A172 (cell line): Measurements from ENCODE around the gene MTR. TPM values are rescaled to one million over a fixed set of nuclear protein-coding genes. Genes with fewer than 3 reads are reported as not detected.
"Not testable (repeated sequence)": the region's sequence is repeated elsewhere in the genome, so short reads cannot be mapped to it uniquely, and the experiment has no call there.

ENCODE experiments used
- DNase-seq: peaks from one replicate; pipeline ENCODE4 v3.0.0-alpha.2; 2015; ENCODE audit warnings: low spot score
- total RNA-seq: library from RNA; depleted of rRNA; stranded (reverse); fragments of >200 nt; shearing (Covaris generic); gene quantifications from 2 replicates; pipeline ENCODE4 v1.2.3, GENCODE V29; 2014

MTR gene
- total RNA-seq, 1 experiment from 2014 or later: 34.4 TPM

- DNase-seq: peak; percentile 93
These were observed 110.0 kb downstream of the MTR start for GRCh38 chr1:236904892-236905741.

DNA sequence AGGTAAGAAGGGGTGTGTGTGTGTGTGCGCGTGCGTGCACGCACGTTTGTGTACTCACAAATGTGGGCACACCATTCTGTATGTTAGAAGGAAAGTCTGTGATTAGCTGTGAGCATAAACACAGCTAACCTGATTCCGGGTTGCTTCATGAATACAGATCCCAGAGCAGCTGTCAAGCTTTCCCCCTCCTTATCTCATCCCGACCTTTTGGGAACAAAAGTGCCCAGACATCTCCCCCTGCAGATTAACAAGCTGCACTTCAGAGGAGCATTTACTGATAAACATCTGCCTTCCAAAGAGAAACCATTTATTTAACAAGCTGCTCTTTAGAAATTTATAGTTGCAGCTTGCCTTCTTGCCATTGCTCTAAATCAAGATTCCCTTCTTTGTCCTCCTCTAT lies 112.1 kb downstream of the MTR start:
- DNase-seq: no peak

DNA sequence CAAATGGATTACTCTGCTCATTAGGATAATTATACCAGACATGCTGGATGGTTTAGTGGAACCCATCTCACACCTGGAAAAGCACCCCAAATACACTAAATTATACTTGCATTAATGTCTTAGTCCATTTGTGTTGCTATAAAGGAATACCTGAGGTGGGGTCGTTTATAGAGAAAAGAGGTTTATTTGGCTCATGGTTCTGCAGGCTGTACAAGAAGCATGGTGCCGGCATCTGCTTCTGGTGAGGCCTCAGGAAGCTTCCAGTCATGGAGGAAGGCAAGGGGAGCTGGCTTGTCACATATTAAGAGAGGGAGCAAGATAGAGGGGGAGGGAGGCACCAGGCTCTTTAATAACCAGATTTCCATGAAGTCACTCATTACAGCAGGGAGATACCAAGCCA lies 113.6 kb downstream of the MTR start:
- DNase-seq: no peak

DNA sequence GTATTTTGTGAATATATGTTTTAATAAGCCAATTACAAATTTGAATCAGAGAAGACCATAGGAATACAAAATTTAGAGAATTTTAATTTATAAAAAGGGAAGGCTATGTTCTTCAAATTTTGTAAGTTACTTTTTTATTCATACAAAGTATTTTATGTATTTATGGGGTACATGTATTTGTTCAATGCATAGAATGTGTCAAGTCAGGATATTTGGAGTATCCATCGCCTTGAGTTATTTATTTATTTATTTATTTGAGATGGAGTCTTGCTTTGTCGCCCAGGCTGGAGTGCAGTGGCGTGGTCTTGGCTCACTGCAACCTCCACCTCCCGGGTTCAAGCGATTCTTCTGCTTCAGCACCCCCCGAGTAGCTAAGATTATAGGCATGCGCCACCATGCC lies 116.0 kb downstream of the MTR start:
- not testable (repeated sequence) for DNase-seq

DNA sequence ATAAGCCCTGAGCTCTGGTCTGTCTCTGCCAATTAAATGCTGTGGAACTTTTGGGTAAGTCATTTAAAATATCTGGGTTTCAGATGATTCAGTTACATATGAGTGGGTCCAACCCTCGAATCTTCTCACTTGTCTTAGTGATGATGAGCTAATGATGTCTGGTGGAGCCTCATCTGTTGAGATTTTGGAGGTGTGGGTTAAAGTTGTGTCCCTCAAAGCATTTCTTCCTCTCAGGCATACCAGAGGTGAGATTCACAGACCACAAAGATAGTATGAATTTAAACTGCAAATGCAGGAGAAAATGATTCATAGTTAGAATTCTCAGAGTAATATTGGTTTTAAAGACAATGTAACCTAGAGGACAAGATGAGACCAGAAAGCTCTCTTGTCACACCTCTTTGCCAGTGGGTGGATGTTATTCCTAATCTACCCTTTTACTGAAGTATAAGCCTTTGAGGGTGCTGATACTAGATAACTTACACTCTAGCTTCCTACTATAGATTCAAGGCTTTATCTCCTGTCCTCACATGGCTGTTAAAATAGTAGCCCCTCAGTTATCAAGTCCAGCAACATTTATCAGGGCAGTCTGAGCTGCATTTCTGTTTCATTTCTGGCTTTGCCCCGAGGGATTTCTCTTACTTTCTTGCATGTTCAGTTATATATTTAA lies 118.4 kb downstream of the MTR start:
- DNase-seq: peak; percentile 43

- DNase-seq: no peak
These were observed 119.3 kb downstream of the MTR start for GRCh38 chr1:236914375-236914774.

GRCh38 chr1:236916131-236916800 lies 121.2 kb downstream of the MTR start:
- DNase-seq: no peak

DNA sequence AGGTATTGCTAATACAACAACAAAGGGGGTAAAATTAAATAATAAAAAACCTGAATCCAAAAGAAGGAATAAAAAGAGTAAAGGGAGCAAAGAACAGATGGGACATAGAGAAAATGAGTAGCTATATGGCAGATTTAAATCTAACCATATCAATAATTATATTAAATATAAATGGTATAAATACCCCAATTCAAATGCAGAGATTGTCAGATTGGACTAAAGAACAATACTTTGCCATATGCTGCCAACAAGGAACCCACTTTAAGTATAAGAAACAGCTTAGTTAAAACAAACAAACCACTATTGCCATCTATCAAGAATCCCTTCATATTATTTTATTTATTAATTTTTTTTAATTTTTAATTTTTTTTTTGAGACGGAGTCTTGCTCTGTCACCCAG lies 122.4 kb downstream of the MTR start:
- no peak for DNase-seq

DNA sequence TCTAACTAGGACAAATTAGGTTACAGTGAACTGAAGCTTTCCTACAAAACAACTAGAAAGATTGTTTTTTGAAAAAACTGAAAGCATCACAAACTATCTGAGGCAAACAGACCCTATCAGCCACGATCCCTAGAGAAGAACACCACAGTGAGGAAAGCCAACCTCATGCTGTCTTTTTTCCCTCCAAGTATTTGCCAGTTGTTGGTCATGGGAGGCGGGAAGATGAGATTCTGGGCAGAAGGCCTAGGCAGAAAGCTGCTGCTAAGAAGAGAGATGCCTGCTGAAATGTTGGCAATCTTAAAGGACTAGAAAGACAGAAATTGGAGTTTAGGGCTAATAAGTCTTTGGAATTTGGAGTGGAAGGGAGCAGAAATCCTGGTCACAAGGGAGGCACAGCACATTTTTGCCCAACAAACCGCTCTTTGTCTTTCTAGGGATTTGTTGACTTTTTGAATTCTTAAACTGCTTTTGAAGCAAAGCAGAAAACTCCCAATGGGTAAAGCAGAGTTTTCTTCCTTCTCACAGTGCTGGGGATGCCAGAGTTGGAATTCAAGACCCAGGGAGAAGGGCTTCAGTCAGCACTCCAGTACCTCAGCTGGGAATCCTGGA lies 125.3 kb downstream of the MTR start:
- DNase-seq: no peak

DNA sequence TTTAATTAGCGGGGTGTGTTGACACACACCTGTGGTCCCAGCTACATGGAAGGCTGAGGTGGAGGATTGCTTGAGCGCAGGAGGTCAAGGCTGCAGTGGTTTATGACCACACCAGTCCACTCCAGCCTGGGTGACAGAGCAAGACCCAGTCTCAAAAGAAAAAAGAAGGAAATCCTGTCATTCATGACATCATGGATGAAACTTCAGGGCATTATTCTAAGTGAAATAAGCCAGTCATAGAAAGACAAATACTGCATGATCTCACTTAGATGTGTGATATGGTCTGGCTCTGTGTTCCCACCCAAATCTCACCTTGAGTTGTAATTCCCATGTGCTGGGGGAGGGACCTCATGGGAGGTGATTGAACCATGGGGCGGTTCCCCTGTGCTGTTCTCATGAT lies 126.5 kb downstream of the MTR start:
- no peak for DNase-seq

GRCh38 chr1:236922190-236922589 lies 127.1 kb downstream of the MTR start:
- no peak for DNase-seq

- no peak for DNase-seq
These were observed 130.3 kb downstream of the MTR start for GRCh38 chr1:236925386-236925785.

- DNase-seq: no peak
These were observed 135.4 kb downstream of the MTR start for GRCh38 chr1:236930503-236930902.

DNA sequence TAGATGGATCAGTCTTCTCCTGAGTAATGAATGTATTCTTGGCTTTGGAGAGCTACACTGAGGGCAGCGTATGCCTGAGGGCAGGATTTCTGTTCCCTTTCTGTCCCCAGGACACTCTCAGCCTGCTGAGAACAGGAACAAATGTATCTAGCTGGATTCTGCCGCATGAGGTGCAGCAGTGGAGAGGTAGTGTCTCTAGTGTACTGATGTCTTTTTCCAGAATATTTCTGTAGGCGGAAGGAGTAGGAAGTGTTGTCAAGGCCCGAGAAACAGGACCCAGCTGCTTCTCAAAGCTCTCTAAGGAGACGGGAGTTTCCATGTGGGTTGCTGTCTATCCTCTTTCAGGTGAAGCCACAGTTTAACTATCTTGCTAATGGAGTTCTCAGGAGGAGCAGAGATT lies 143.7 kb downstream of the MTR start:
- no peak for DNase-seq

GRCh38 chr1:236942431-236942830 lies 147.3 kb downstream of the MTR start:
- no peak for DNase-seq

DNA sequence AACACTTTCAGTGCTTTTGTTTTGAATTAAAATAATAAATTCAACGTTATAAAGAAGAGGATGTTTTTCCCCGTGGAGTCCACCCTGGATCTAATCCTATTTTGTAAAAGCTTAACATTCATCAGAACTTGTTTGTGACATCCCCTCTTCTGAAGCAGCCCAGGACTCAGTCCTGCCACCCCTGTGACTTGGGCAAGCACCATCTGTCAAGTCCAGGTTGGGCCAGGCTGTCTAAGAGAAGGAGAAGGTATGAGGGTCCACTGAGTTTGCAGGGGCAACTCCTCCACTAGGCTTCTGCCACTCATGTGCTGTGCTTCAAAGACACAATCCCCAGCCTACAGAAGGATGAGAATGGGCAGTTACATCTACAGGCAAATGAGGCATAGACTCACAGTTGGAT lies 149.5 kb downstream of the MTR start:
- no peak for DNase-seq

- no peak for DNase-seq
These were observed 149.9 kb downstream of the MTR start for GRCh38 chr1:236945002-236945401.

GRCh38 chr1:236947794-236948193 lies 152.7 kb downstream of the MTR start:
- DNase-seq: no peak

DNA sequence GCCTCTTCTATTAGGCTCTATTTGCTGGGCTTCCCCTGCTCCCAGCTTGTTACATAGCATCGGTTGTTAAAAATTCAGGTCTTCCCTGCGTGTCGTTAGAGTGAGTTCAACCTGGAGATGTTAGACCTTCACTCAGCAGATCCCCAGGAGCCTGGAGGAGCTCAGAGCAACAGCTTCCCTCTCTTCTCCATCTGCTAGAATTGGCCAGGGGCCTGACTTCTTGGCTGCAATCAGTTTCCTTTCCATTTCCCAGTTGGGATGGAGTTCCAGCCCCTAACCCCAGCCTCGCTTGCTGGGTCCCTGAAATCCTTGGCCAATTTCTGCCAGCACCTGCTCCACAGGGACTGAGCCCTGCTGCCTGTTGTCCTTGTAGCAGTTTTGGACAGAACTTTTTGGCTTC lies 153.3 kb downstream of the MTR start:
- DNase-seq: no peak

DNA sequence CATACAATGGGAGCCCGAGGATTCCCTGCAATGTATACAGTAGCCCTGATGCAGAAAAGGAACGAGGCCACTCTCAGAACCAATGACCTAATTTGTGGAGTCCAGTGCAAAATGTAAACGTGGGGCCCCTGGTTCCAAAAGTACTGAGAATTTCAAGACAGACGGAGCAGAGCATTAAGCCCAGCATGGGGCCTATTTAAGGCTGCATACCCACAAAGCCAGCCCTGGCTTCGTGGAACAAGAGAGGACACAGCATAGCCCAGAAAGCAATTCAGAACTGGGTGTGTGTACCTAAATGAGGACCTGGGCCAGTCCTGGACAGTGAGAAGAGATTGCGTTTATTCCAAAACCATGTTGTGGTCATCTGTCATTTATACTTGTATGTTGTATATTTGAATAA lies 153.9 kb downstream of the MTR start:
- no peak for DNase-seq

DNA sequence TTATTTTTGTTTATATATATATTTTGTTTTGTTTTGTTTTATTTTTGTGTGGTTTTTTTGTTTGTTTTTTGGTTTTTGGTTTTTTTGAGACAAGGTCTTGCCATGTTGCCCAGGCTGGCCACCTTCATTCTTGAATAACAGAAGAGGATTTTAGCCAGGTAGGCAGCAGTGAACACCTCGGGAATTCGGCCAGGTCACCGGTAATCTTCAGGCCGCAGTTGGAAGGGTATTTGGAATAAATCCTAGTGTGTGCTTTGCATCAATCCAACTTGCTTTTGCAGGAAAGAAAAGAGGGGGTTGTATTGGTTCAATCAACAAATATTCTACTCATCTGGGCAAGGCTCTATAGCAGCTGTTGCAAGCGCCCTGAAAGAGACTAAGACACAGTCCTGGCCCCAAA lies 155.3 kb downstream of the MTR start:
- no peak for DNase-seq

DNA sequence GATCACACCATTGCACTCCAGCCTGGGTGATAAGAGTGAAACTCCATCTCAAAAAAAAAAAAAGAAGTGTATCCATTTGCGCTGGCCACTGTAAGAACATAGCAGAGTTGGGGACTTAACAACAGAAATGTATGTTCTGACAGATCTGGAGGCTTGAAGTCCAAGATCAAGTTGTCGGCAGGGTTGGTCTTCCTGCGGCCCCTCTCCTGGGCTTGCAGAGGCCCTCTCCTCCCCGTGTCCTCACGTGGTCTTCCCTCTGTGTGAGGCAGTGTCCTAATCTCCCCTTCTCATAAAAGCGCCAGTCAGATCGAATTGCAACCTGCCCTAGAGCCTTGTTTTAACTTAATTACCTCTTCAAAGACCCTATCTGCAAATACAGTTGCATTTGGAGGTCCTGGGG lies 156.6 kb downstream of the MTR start:
- no peak for DNase-seq
